HCT116 (cell line): ENCODE measurements around the gene P2RX1. TPM values are rescaled to one million over a fixed set of nuclear protein-coding genes. Genes with fewer than 3 reads are reported as not detected.
A peak's percentile ranks its signal among the peaks of the same experiment; 100 is the strongest.

ENCODE experiments used
- ATAC-seq: fragments of 200-7000 bp; cut with Tn5 transposase; 2 replicates; pipeline ENCODE4 v1.9.1; 2020; ENCODE audit warnings: mild to moderate bottlenecking, moderate library complexity
- BruUV-seq: library from RNA; stranded (reverse); fragments of 400-500 nt; replicated peaks from 2 replicates; lab custom pipeline; 2021; lab: Mats Ljungman, UMichigan
- CTCF ChIA-PET: fragments of 300-600 bp; sonication (Branson Sonifier 250); formaldehyde crosslinking; loops from one replicate; lab custom pipeline; 2021; ENCODE audit warnings: antibody characterized with exemption; lab: Charles Lee
- POLR2A ChIA-PET: fragments of 300-600, 350-600 bp; sonication (Branson Sonifier 250); formaldehyde crosslinking; loops from one replicate; lab custom pipeline; 2021; ENCODE audit warnings: antibody characterized with exemption; lab: Charles Lee
- RAD21 ChIA-PET, 2 experiments: fragments of 300-600 bp; sonication (Branson Sonifier 250); formaldehyde crosslinking; loops; one replicate each; lab custom pipeline; 2023; ENCODE audit warnings: low total read pairs in 2 of 2; ENCODE audit not compliant: uncharacterized antibody in 2 of 2, unreplicated experiment in 2 of 2, low non-redundant PET in 1 of 2; lab: Charles Lee
- DNase-seq: peaks from one replicate; pipeline ENCODE4 v3.0.0-alpha.2; 2010; ENCODE audit warnings: low read depth, low spot score
- H2AFZ ChIP-seq: fragments of 200-600 bp; shearing (Covaris generic), sonication (generic); 2 replicates; pipeline ENCODE4 v1.6.1; 2017; ENCODE audit warnings: low read depth, mixed run types, mixed read lengths, antibody characterized with exemption, low read length; ENCODE audit not compliant: poor library complexity, severe bottlenecking
- H3K27ac ChIP-seq: 2 replicates; pipeline ENCODE4 v1.5.1; 2012; ENCODE audit warnings: low read depth, low read length
- H3K27me3 ChIP-seq: fragments of 200-600 bp; sonication (generic); 2 replicates; pipeline ENCODE4 v1.6.1; 2016; ENCODE audit warnings: mixed run types, low read length, mixed read lengths; ENCODE audit not compliant: insufficient read depth
- H3K36me3 ChIP-seq, 2 experiments: fragments of 200-500 bp in 1 of 2; fragments of 200-600 bp in 1 of 2; sonication (Bioruptor generic) in 1 of 2; sonication (generic) in 1 of 2; 2 replicates each; pipeline versions ENCODE4 v1.5.1 to v1.6.1; 2014 to 2016; ENCODE audit warnings: low read length in 2 of 2, inconsistent platforms in 1 of 2, mixed read lengths in 1 of 2, mixed run types in 1 of 2; ENCODE audit not compliant: insufficient read depth in 2 of 2, control insufficient read depth in 1 of 2
- H3K4me1 ChIP-seq, 2 experiments: fragments of 200-600 bp in 1 of 2; sonication (generic) in 1 of 2; 2 replicates each; pipeline versions ENCODE4 v1.5.1 to v1.6.1; 2012 to 2017; ENCODE audit warnings: low read length in 2 of 2, inconsistent platforms in 1 of 2, mild to moderate bottlenecking in 1 of 2, mixed read lengths in 1 of 2, mixed run types in 1 of 2, moderate library complexity in 1 of 2; ENCODE audit not compliant: insufficient read depth in 2 of 2, control insufficient read depth in 1 of 2
- H3K4me2 ChIP-seq: fragments of 200-600 bp; sonication (generic); 2 replicates; pipeline ENCODE4 v1.6.1; 2017; ENCODE audit warnings: mixed run types, low read length, mixed read lengths
- H3K4me3 ChIP-seq, 2 experiments: fragments of 200-600 bp in 1 of 2; sonication (generic) in 1 of 2; replicated peaks in 1 of 2; 2 replicates each; pipeline ENCODE4 v1.5.1; 2011 to 2016; ENCODE audit warnings: low read length in 2 of 2, control low read depth in 1 of 2, low read depth in 1 of 2, mild to moderate bottlenecking in 1 of 2, mixed read lengths in 1 of 2, mixed run types in 1 of 2
- H3K79me2 ChIP-seq: fragments of 200-600 bp; sonication (generic); 2 replicates; pipeline ENCODE4 v1.6.1; 2017; ENCODE audit warnings: mild to moderate bottlenecking, mixed run types, low read length, moderate library complexity, mixed read lengths; ENCODE audit not compliant: insufficient read depth
- H3K9ac ChIP-seq: fragments of 200-600 bp; sonication (generic); 2 replicates; pipeline ENCODE4 v1.6.1; 2016; ENCODE audit warnings: low read length, mixed read lengths
- H3K9me2 ChIP-seq: fragments of 200-600 bp; sonication (generic), shearing (Covaris generic); 2 replicates; pipeline ENCODE4 v1.6.1; 2017; ENCODE audit warnings: mixed run types, mild to moderate bottlenecking, moderate library complexity; ENCODE audit not compliant: insufficient read depth
- H3K9me3 ChIP-seq, 2 experiments: fragments of 200-500 bp in 1 of 2; fragments of 200-600 bp in 1 of 2; sonication (Bioruptor generic) in 1 of 2; sonication (generic) in 1 of 2; 2 replicates each; pipeline ENCODE4 v1.6.1; 2014 to 2017; ENCODE audit warnings: low read length in 2 of 2, mixed read lengths in 2 of 2, inconsistent platforms in 1 of 2, low read depth in 1 of 2, mild to moderate bottlenecking in 1 of 2, mixed run types in 1 of 2, moderate library complexity in 1 of 2; ENCODE audit not compliant: control insufficient read depth in 1 of 2, insufficient read depth in 1 of 2
- H4K20me1 ChIP-seq: fragments of 200-600 bp; sonication (generic), shearing (Covaris generic); 2 replicates; pipeline ENCODE4 v1.6.1; 2017; ENCODE audit warnings: mixed run types, mild to moderate bottlenecking, moderate library complexity; ENCODE audit not compliant: insufficient read depth
- ATF3 ChIP-seq: IDR thresholded peaks from 2 replicates; pipeline ENCODE4 v1.6.1; 2012
- CBX3 ChIP-seq: IDR thresholded peaks from 2 replicates; pipeline ENCODE4 v1.6.1; 2012; ENCODE audit warnings: low read depth
- CTCF ChIP-seq, 3 experiments: fragments of 200-600 bp in 1 of 3; sonication (generic) in 1 of 3; IDR thresholded peaks in 2 of 3; conservative IDR thresholded peaks in 1 of 3; 2 replicates each; pipeline ENCODE4 v1.5.1; 2012 to 2017; ENCODE audit warnings: low read depth in 2 of 3, low read length in 2 of 3, antibody characterized with exemption in 1 of 3, borderline replicate concordance in 1 of 3, control low read depth in 1 of 3, mild to moderate bottlenecking in 1 of 3, mixed read lengths in 1 of 3, mixed run types in 1 of 3, moderate library complexity in 1 of 3; ENCODE audit not compliant: insufficient read depth in 1 of 3
- EGR1 ChIP-seq: IDR thresholded peaks from 2 replicates; pipeline ENCODE4 v1.6.1; 2012; ENCODE audit warnings: low read depth
- ELF1 ChIP-seq: IDR thresholded peaks from 2 replicates; pipeline ENCODE4 v1.6.1; 2012; ENCODE audit warnings: low read depth, borderline replicate concordance
- EZH2 ChIP-seq: fragments of 200-600 bp; sonication (generic); IDR thresholded peaks from 2 replicates; pipeline ENCODE4 v1.6.1; 2017; ENCODE audit warnings: antibody characterized with exemption, mixed run types
- EZH2phosphoT487 ChIP-seq: fragments of 200-600 bp; IDR thresholded peaks from 2 replicates; pipeline ENCODE4 v1.6.1; 2018; ENCODE audit warnings: antibody characterized with exemption, borderline replicate concordance
- FOSL1 ChIP-seq: IDR thresholded peaks from 2 replicates; pipeline ENCODE4 v1.6.1; 2012; ENCODE audit warnings: low read depth
- JUND ChIP-seq: IDR thresholded peaks from 2 replicates; pipeline ENCODE4 v1.6.1; 2012
- POLR2AphosphoS5 ChIP-seq: IDR thresholded peaks from 2 replicates; pipeline ENCODE4 v1.6.1; 2011; ENCODE audit warnings: mild to moderate bottlenecking, low read depth, low read length, moderate library complexity
- REST ChIP-seq: IDR thresholded peaks from 2 replicates; pipeline ENCODE4 v1.6.1; 2012; ENCODE audit warnings: low read depth
- SIN3A ChIP-seq: IDR thresholded peaks from 2 replicates; pipeline ENCODE4 v1.6.1; 2012; ENCODE audit warnings: low read depth
- TCF7L2 ChIP-seq: IDR thresholded peaks from 2 replicates; pipeline ENCODE4 v1.7.0; 2011; ENCODE audit warnings: borderline replicate concordance, inconsistent platforms; ENCODE audit not compliant: insufficient read depth, insufficient read length; ENCODE audit errors: extremely low read depth
- ZBTB33 ChIP-seq: IDR thresholded peaks from 2 replicates; pipeline ENCODE4 v1.6.1; 2011; ENCODE audit warnings: mild to moderate bottlenecking, low read length, moderate library complexity; ENCODE audit not compliant: insufficient replicate concordance; ENCODE audit errors: extremely low read depth
- ZFX ChIP-seq: fragments of 450-650 bp; IDR thresholded peaks from 2 replicates; pipeline ENCODE4 v1.6.1; 2017
- ZNF274 ChIP-seq: fragments of 200-500 bp; sonication (Bioruptor generic); IDR thresholded peaks from 2 replicates; pipeline ENCODE4 v1.6.1; 2014; ENCODE audit warnings: mild to moderate bottlenecking, low read depth, low read length, inconsistent platforms
- intact Hi-C: fragments of 100-400 bp; cut with micrococcal nuclease; formaldehyde crosslinking; loops from 2 replicates; pipeline ENCODE4 v1.10.0; 2022
- total RNA-seq: library from RNA; stranded (reverse); gene quantifications from one replicate; pipeline ENCODE4 v1.2.1, GENCODE V29; 2021; ENCODE audit not compliant: unreplicated experiment

Gene P2RX1
- total RNA-seq, 1 experiment from 2014 or later: not detected

- no peak overlapping the region for H3K4me3 ChIP-seq
- no peaks in the 10 kb centered on the region for H3K9me2 ChIP-seq
- BruUV-seq: no TSS peak
- H3K9me3 ChIP-seq: no peaks in the 10 kb centered on the region
- no peaks in the 10 kb centered on the region for H3K36me3 ChIP-seq
- H3K4me1 ChIP-seq: peaks cover 0 to 8% of the 10 kb centered on the region in 2 experiments; a peak in 2 of 4 replicates
- H3K27me3 ChIP-seq: no peaks in the 10 kb centered on the region
- DNase-seq: no peak
- H3K79me2 ChIP-seq: no peaks in the 10 kb centered on the region
- ChIA-PET POLR2A (interaction anchor here (0.9 to 1.0 kb wide), 2 partner anchors 51 to 177 kb away, joined by 3 to 4 read pairs; no protein-coding TSS in a partner anchor), RAD21 (interaction anchor here (0.7 to 1.5 kb wide), 5 partner anchors 21 to 177 kb away, joined by 3 to 7 read pairs (median 3); partner anchors contain the start of genes ATP2A3 (in 1 of the 2) and CAMKK1 (in 1 of the 2)), CTCF (interaction anchor here (0.6 to 3.9 kb wide), 23 partner anchors 9 to 301 kb away, joined by 3 to 31 read pairs (median 4); partner anchors contain the start of genes CAMKK1 and NCBP3)
- intact Hi-C loops: loop anchor here (2.0 to 5.0 kb wide), 2 partner anchors 89 to 158 kb away; no protein-coding TSS in a partner anchor
- no peak overlapping the region for H3K27ac ChIP-seq
- peak overlapping the region; percentile 54; the same call in 1 of the 2 replicates for H3K4me2 ChIP-seq
- ATAC-seq: 0 out of 2 replicates have a peak, but pooled peaks have one; percentile 5
- no peaks in the 10 kb centered on the region for H4K20me1 ChIP-seq
- peak overlapping the region; percentile 98 for H2AFZ ChIP-seq
- TF ChIP-seq EGR1 (no peak), ZNF274 (no peak), CTCF (IDR thresholded peaks at IDR 0.05 in 2 of 3, conservative IDR thresholded peaks at IDR 0.05 in 1 of 3; ENCODE audit: borderline replicate concordance in 1 of 3, insufficient read depth in 1 of 3, low read depth in 2 of 3, low read length in 2 of 3) (no peak), POLR2AphosphoS5 (no peak), EZH2phosphoT487 (no peak), ZFX (no peak), SIN3A (no peak), REST (no peak), CBX3 (no peak), ELF1 (no peak), EZH2 (no peak), ATF3 (no peak), ZBTB33 (no peak), JUND (no peak), FOSL1 (no peak), TCF7L2 (no peak)
- TF ChIP-seq, all 23 proteins: peak for 0
- H3K9ac ChIP-seq: no peak overlapping the region
Measured at GRCh38 chr17:3914312-3914670, 2.0 kb downstream of the P2RX1 start.
